VCaP (cell line): ENCODE measurements around the gene PRL.

ENCODE experiments used
- H3K27ac ChIP-seq: fragments of 450-650 bp; 2 replicates; pipeline ENCODE4 v1.5.1; 2017
- TF ChIP-seq, protein P1 (sequence below): fragments of 450-650 bp; conservative IDR thresholded peaks from 2 replicates; pipeline ENCODE4 v1.5.1; 2017; ENCODE audit warnings: mild to moderate bottlenecking, moderate library complexity

The PRL gene

DNA sequence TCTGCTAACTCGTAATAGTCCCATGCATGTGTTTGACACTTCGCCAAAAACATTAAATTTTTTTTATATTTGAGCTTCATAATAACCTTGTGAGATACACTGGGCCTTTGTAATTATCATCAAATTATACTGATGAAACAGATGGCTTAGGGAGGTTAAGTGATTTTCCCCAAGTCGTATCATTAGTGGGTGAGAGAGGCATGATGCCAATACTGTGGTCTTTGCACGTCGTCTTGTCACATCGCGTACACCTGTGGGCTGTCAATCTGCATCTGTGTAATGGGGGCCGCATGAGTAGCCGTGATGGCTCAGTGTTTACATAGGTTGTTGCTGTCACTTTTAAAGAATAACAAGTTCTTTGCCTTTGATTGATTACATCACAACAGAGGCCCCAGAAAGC lies 1.7 kb downstream of the PRL start:
- no peak overlapping the region for H3K27ac ChIP-seq
- TF ChIP-seq, protein P1, sequence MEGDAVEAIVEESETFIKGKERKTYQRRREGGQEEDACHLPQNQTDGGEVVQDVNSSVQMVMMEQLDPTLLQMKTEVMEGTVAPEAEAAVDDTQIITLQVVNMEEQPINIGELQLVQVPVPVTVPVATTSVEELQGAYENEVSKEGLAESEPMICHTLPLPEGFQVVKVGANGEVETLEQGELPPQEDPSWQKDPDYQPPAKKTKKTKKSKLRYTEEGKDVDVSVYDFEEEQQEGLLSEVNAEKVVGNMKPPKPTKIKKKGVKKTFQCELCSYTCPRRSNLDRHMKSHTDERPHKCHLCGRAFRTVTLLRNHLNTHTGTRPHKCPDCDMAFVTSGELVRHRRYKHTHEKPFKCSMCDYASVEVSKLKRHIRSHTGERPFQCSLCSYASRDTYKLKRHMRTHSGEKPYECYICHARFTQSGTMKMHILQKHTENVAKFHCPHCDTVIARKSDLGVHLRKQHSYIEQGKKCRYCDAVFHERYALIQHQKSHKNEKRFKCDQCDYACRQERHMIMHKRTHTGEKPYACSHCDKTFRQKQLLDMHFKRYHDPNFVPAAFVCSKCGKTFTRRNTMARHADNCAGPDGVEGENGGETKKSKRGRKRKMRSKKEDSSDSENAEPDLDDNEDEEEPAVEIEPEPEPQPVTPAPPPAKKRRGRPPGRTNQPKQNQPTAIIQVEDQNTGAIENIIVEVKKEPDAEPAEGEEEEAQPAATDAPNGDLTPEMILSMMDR: no peak

DNA sequence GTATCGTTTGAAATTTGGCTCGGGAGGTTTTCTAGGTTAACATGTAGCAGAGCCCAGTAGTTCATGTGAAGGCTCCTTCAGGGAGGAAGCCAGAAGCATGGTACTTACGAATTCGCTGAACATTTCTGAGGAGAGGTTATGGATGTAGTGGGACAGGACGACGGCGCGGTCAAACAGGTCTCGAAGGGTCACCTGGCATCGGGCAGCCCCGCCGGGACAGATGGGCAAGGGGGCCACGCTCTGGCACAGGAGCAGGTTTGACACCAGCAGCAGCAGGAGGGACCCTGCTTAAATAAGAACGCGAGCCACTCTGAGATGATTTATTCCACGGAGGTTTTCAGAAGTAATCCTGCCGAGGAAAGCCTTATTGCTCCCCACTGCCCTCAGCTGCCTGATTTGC lies 2.5 kb downstream of the PRL start:
- TF ChIP-seq, protein P1: no peak

GRCh38 chr6:22290045-22290444 lies 6.8 kb downstream of the PRL start:
- TF ChIP-seq, protein P1: no peak
- H3K27ac ChIP-seq: no peak overlapping the region

More for the DNA sequence above, 2.5 kb downstream of the PRL start:
- no peak overlapping the region for H3K27ac ChIP-seq

DNA sequence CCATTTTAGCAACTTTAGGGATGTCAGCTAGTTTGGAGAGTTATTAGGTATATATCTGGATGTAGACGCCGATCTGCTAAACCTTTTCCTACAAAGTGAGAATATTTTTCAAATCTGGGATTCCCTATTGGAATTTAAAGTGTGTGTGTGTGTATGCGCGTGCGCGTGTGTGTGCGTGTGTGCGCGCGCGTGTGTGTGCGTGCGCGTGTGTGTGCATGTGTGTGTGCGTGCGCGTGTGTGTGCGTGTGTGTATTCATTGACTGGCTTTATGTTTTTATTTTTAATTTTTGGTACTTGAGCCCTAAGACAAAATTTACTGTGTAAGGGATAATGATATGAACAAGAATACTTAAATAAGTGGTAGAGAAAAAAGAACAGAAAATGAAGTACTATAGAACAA lies 8.1 kb downstream of the PRL start:
- TF ChIP-seq, protein P1: no peak
- H3K27ac ChIP-seq: no peak overlapping the region

- TF ChIP-seq, protein P1: no peak
- no peak overlapping the region for H3K27ac ChIP-seq
Measured at GRCh38 chr6:22284666-22285065, 12.2 kb downstream of the PRL start.

GRCh38 chr6:22281341-22282085 lies 15.3 kb downstream of the PRL start:
- TF ChIP-seq, protein P1: no peak
- H3K27ac ChIP-seq: no peak overlapping the region

DNA sequence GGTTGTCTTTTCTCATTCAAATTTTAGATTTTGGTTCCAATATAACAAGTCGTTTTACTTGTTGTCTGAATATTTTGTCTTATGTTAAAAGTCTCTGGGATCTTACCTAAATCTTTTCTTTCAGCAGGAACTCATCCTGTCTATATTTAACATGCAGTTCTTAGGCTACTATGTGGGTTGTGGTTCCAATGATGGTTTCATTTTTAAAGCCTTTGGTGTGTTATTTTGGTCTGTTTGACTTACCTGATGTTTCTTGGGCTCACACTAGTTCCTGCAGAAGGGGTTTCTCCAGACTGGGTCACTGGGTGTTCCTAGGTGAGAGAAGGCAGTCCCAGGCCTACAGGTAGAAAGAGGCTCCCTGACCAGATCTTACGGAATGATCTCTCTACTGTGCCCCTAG lies 17.4 kb downstream of the PRL start:
- TF ChIP-seq, protein P1: no peak
- H3K27ac ChIP-seq: no peak overlapping the region
